HG03064 (cell line): Measurements from ENCODE around the gene HSPB6.
A peak's percentile ranks its signal among the peaks of the same experiment; 100 is the strongest.
"Not testable (repeated sequence)": the region's sequence is repeated elsewhere in the genome, so short reads cannot be mapped to it uniquely, and the experiment has no call there.

Experiments used
- ATAC-seq: cut with Tn5 transposase; IDR thresholded peaks from one replicate; pipeline ENCODE4 v1.9.1; 2021; ENCODE audit warnings: low read depth; ENCODE audit not compliant: unreplicated experiment

Gene HSPB6

DNA sequence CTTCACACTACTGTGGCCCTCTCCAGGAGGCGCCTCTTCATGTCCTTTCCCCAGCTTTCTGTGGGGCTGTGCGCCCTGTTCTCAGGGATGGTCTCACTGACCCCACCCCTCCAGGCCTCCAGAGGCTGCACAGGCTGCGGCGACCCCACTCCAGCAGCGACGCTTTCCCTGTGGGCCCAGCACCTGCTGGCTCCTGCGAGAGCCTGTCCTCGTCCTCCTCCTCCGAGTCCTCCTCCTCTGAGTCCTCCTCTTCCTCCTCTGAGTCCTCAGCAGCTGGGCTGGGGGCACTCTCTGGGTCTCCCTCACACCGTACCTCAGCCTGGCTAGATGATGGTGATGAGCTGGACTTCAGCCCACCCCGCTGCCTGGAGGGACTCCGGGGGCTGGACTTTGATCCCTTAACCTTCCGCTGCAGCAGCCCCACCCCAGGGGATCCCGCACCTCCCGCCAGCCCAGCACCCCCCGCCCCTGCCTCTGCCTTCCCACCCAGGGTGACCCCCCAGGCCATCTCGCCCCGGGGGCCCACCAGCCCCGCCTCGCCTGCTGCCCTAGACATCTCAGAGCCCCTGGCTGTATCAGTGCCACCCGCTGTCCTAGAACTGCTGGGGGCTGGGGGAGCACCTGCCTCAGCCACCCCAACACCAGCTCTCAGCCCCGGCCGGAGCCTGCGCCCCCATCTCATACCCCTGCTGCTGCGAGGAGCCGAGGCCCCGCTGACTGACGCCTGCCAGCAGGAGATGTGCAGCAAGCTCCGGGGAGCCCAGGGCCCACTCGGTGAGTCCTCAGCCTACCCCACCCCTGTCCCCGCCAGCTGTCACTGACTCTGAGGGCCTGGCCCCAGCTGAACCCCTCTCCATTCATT, 29.7 kb upstream of the HSPB6 start:
- no peak for ATAC-seq

DNA sequence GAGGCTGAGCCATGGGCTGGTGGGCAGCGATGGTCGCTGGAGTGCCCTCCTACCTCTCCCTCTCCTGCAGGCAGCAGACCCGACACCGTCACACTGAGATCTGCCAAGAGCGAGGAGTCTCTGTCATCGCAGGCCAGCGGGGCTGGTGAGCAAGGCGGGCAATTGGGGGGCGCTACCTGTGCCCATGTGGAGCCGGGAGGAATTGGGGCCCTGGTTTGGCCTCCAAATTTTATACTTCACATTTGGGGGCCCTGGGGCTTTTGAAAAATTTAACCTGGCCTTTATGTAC, 28.5 kb upstream of the HSPB6 start:
- ATAC-seq, result no peak

DNA sequence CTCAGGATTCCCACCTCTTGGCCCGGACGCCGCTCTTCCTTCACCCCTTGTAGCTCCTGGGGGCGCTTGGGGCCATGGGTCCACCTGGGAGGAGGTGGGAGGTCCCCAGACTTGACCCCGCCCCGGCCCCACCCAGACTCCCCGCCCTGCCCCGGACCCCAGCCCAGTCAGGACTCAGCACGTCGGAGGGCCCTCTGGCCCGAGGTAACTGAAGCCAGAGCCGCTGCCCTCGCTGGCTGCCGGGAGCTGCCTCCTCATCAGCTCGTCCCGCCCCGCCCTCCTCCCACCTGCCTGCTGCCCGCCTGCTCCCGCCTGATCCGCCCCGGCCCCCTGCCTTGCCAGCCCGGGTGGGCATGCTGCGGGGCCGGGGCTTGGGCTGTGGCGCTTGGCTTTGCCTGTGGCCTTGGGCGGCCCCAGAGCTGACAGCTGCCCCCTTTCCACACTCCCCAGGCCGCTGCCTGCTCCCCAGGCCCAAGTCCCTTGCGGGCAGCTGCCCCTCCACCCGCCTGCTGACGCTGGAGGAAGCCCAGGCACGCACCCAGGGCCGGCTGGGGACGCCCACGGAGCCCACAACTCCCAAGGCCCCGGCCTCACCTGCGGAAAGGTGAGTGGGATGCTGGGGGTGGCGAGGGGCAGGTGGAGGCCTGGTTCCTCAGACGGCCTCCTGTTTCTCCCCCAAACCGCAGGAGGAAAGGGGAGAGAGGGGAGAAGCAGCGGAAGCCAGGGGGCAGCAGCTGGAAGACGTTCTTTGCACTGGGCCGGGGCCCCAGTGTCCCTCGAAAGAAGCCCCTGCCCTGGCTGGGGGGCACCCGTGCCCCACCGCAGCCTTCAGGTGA, 27.9 kb upstream of the HSPB6 start:
- ATAC-seq, result no peak

- ATAC-seq, result no peak
These were observed 26.9 kb upstream of the HSPB6 start for GRCh38 chr19:35783469-35784434.

GRCh38 chr19:35782589-35782988, 25.8 kb upstream of the HSPB6 start:
- no peak for ATAC-seq

DNA sequence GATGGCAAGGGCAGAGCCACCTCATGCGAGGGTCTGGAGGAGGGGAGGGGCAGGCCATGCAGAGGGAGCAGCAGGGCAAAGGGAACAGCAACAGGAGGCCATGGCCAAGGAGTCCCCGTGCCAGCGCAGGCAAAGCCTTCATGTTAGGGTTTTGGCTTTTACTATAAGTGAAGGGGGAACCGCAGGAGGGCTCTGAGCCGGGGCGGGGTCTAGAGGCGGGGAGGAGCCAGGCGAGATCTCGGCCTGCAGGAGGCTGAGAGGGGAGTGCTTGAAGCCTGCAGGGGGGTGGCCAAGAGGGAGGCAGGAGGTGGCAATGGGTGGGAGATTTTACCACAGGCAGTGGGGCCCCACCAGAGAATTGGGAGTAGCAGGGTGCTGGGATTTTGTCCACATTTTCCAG, 24.8 kb upstream of the HSPB6 start:
- no peak for ATAC-seq

GRCh38 chr19:35780717-35781116, 23.9 kb upstream of the HSPB6 start:
- ATAC-seq, result no peak

DNA sequence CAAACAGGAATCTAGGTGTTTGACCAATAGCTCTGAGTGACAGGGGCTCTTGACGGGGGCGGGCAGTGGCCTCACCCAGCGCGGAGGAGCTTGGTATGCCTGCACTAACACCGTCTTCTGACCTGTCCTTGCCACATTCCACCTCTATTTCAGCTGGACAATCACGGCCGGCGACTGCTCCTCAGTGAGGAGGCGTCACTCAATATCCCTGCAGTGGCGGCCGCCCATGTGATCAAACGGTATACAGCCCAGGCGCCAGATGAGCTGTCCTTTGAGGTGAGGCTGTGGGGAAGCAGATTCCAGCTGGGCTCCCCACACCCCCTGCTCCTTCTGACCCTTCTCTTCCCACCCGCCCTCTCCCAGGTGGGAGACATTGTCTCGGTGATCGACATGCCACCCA, 23.2 kb upstream of the HSPB6 start:
- no peak for ATAC-seq

DNA sequence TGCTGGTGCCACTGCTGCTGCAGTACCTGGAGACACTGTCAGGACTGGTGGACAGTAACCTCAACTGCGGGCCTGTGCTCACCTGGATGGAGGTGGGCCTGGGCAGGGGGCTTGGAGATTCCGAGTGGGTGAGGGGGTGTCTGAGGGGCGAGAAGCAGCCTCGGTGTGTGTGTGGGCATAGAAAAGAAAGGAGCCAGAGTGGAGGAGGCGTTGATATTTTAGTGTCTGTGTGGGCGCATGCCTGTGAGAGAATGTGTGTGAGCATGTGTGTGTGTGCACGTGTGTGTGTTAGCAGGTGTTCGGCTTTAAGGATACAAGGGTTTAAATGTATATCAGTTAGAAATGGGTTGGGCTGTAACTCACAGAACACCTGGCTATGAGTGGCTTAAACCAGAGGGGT, 22.2 kb upstream of the HSPB6 start:
- no peak for ATAC-seq

GRCh38 chr19:35777961-35778360, 21.1 kb upstream of the HSPB6 start:
- no peak for ATAC-seq

- ATAC-seq, result no peak
These were observed 20.4 kb upstream of the HSPB6 start for GRCh38 chr19:35777086-35777841.

- ATAC-seq, result no peak
These were observed 19.4 kb upstream of the HSPB6 start for GRCh38 chr19:35776102-35776788.

GRCh38 chr19:35775298-35776101, 18.7 kb upstream of the HSPB6 start, which contains the start of gene ARHGAP33:
Gene ARHGAP33 (plus strand): TSS chr19:35775564. CDS start chr19:35775659, 95 bp downstream.
- peak; percentile 78 for ATAC-seq

- ATAC-seq, result no peak
These were observed 18.1 kb upstream of the HSPB6 start for GRCh38 chr19:35775046-35775297.

GRCh38 chr19:35774274-35775045, 17.6 kb upstream of the HSPB6 start:
- no peak for ATAC-seq

GRCh38 chr19:35773020-35773806, 16.4 kb upstream of the HSPB6 start:
- no peak for ATAC-seq

DNA sequence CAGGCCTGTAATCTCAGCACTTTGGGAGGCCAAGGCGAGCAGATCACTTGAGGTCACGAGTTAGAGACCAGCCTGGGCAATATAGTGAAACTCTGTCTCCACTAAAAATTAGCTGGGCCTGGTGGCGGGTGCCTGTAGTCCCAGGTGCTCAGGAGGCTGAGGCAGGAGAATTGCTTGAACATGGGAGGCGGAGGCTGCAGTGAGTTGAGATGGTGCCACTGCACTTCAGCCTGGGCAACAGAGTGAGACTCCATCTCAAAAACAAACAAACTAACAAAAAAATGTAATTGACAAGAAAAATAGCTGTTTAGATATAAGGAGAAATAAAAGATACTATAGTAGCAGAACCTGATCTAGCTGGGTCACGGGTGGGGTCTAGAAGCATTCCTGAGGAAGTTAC, 15.5 kb upstream of the HSPB6 start:
- ATAC-seq, result not testable (repeated sequence)
